GM18502 (cell line): ENCODE data around the gene FGD1.
"Not testable (repeated sequence)": the region's sequence is repeated elsewhere in the genome, so short reads cannot be mapped to it uniquely, and the experiment has no call there.

ENCODE experiments used
- ATAC-seq: cut with Tn5 transposase; IDR thresholded peaks from one replicate; pipeline ENCODE4 v1.9.1; 2021; ENCODE audit warnings: mild to moderate bottlenecking; ENCODE audit not compliant: unreplicated experiment, poor library complexity

The FGD1 gene

DNA sequence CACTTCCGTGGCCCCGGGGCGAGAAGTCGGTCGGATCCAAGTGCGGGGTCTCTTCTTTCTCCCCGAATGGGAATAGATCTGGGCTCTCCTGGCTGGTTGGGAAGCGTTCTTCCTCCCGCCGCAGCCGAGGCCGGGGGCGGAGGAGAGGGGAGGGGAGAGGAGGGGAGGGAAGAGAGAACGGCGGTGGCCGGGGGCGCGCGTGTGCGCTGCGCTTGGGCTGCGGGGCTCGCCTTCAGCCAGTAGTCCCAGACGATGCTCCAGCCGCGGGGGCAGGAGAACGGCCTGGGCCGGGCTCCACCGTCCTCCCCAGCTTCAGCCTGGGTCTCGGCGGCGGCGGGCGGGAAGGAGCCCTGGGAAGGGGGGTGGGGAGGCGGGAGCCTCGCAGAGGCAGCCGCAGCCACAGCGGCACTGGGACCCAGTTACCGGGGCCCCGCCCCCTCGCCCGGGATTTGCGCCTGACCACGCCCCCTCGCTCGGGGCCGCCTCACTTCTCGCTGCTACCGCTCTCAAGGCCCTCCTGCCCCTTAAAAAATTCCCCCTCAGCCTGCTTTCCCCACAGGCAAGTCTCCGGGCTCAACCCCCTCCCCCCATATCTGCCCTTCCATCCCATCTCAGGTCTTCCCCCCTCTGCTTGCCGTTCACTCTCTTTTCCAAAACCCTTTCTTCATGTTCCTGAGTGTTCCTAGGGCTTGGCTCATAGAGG lies at the start of gene FGD1:
Gene FGD1, minus strand, starts transcription at position 421 of the 703 bp plus-strand sequence. CDS start 802 bp downstream, outside the sequence.
- no peak for ATAC-seq

DNA sequence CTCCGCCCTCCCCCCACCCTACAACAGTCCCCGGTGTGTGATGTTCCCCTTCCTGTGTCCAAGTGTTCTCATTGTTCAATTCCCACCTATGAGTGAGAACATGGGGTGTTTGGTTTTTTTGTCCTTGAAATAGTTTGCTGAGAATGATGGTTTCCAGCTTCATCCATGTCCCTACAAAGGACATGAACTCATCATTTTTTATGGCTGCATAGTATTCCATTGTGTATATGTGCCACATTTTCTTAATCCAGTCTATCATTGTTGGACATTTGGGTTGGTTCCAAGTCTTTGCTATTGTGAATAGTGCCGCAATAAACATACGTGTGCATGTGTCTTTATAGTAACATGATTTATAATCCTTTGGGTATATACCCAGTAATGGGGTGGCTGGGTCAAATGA lies 46.2 kb upstream of the FGD1 start:
- not testable (repeated sequence) for ATAC-seq

DNA sequence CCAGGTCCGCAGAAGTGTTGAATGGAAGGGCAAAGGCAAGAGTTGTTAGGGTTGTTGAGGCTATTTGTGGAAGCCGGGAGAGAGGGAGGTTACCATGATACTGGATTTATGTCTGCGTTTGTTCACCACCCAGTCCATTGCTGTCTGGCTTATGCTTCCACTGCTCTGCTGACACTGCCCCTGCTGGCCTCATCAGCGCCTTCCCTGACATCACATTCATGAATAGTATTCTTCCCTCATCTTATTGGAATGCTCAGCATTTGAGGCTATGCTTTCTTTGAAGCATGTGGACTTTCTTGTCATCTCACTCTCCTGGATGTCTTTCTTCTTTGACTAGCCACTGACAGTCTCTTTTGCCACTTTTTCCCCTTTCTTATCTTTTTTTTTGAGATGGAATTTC lies 44.3 kb upstream of the FGD1 start:
- no peak for ATAC-seq

DNA sequence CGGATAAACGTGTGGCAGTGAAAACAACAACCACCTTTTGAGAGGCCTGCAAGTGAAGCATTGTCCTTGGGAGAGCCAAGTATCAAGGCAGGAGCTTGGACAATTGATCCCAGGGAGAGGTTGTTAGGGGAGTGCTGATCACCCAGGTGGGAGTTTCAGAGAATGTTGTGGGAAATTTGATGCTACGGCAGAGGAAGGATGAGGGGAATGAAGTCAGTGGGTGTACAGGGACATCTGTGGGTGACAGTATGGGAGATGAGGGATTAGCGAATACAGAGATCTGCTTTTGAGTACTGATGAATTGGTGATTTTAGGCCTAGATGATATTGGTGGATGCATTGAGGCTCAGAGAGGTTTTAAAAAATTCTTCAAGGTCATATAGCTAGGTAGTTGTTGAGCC lies 38.2 kb upstream of the FGD1 start:
- no peak for ATAC-seq

DNA sequence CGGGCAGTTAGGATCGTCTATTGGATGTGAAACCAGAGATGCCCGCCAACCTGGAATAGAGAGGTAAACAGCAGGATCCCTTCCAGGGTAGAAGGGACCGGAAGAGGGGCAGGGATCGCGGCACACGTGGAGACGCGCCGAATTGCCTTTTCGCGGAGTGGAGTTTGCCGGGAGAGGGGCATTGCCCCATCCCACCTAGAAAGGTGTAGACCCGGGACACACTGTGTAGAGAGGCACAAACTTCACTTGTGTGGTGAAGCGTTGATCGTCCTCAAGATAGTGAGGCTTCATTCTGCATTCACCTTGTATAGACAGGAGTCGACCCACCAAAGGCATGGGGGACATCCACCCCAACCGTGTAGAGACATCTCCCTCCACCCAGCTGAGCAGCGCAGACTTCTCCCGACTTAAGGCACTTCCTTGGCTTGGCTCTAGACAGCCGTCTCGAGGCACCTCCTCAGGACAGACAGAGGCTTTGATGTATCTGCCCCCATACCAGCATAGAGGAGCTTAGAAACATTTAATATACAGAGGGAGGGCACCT lies 34.4 kb upstream of the FGD1 start:
- peak; percentile 42 for ATAC-seq

DNA sequence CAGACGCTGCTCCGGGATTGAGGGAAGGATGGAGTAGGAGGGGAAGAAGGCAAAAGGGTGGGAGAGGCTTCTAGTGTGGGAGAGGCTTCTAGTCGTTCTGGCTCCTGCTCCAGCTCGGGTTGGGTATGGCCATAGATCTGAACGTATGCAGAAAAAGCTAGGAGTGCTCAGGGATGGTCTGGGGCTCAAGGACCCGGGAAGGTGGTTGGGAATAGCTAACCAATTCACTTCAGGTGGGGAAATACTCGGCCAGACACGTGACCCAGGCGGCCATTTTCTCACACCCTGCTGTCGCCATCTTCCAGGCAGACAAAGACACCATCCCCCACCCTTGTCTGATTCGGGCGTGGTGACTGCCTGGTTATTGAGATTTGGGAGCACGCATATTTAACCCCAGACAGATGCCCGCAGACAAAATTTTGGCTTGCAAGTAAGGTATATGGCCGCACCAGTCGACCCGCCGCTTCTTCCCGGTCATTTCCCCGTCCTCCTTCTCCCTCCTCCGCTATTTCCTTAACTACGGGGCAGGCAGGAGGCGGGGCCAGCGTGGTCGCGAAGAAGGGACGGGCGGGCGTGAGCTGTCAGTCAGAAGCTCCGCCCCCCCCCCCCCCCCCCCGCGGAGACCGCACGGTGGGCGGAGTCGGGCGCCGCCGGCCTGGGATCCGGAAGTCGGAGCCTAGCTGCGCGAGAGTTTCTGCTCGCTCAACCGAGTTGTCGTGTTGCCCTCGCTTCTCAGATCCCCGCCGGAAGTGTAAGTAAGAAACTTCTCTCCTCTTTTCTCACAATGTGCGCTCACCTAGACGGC lies 33.7 kb upstream of the FGD1 start, which contains the start of gene GNL3L:
Gene GNL3L, plus strand, starts transcription at position 668 of the 805 bp plus-strand sequence. CDS start 2,348 bp downstream, outside the sequence.
- peak; percentile 83 for ATAC-seq

DNA sequence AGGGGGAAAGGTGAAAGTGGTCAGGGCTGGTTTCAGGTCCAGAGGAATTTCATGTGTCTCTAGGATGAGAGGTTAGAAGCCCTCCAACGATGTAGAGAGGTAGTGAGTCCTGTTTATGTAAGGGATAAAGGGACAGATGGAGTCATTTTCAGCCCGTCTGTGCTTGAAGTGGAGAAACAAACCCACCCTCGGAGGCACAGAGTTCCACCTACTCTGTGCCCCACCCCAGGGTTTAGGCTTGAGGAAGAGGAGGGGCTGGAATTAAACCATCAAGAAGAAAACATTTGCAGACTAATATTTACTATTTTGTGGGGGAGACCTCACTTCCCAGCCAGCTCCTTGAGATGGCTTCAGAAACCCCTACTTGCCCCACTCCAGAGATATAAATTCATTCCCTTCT lies 33.1 kb upstream of the FGD1 start:
- ATAC-seq, result no peak

DNA sequence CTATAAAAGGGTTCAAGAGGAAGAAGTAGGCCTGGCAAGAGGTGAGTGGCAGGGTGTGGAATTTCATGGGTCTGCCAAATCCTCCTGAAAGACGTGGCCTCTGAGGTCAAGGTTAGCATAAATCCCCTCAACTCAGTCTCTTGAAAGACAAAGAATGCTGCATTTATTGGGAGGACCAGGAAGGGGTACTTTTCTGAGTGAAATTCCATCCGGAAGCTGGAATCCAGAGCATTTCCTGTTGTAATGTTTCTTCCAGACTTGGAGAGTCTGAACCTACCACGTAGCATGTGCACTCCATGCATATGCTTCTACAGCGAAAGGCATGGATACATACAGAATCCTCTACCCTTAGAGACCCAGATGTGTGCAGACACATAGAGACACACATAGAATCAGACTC lies 13.4 kb upstream of the FGD1 start:
- no peak for ATAC-seq

DNA sequence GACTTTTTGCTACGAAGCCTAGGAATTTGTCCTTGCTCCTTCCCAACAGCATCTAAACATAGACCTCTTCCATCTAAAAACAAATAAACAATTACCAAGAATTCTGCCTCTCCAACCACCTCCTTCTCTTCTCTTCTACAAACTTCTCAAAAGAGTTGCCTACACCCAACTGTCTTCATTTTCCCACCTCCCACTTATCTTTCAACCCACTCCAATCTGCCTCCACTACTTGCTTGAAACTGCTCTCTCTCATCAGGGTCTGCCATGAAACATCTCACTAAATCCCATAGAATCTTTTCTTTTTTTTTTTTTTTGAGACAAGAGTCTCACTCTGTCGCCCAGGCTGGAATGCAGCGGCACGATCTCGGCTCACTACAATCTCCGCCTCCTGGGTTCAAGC lies 902 bp upstream of the FGD1 start:
- ATAC-seq, result no peak

DNA sequence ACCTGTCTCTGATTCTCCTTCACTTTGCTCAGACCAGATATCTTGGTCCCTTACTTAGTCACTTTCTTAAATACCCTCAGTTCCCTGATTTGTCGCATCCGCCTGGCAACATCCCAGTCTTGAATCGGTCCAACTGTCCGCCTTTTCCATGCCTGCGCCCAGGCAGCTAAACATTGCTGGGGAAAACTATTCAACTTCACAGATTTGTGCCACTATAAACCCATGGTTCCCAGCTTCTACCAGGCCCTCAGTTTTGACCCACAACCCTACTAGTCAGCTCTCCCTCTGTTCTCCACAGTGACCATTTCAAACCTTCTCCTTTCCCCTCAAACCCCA lies 451 bp upstream of the FGD1 start:
- no peak for ATAC-seq

DNA sequence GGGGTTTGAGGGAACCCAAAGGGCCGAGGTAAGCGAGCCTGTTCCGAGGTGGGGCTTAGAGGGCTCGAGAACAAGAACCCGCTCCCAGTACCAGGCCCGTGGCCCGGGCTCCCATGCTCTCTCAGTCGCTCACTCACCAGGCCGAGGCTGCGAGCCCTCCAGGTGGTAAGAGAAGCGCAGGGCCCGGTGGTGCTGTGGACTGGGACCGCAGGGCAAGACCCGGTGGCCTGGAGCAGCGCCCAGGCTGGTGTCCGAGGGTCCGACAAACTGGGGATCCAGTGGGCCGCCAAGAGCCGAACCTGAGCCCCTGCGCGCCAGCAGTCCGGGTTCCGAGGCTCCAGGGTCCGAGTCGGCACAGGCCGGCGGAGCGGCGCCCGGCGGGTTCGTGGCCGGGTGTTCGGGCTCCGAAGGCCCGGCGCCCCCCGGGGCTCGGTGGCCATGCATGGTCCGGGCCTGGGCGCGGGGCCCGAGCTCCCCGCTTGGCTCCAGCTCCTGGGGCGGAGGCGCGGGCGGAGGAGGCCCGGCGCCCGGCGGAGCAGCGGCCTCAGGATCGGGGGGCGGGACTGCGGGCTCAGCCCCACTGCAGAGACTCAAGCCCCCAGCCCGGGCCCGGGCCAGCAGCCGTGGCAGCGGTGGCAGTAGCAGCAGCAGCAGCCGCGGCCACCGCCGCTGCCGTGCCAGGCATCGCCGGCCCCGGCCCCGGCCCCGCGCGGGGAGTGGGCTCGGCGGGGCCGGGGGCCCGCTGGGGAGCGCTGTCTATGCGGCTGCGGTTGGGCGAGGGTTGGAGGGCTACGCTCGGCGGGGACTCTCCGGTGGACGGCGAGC lies 833 bp downstream of the FGD1 start:
- no peak for ATAC-seq

DNA sequence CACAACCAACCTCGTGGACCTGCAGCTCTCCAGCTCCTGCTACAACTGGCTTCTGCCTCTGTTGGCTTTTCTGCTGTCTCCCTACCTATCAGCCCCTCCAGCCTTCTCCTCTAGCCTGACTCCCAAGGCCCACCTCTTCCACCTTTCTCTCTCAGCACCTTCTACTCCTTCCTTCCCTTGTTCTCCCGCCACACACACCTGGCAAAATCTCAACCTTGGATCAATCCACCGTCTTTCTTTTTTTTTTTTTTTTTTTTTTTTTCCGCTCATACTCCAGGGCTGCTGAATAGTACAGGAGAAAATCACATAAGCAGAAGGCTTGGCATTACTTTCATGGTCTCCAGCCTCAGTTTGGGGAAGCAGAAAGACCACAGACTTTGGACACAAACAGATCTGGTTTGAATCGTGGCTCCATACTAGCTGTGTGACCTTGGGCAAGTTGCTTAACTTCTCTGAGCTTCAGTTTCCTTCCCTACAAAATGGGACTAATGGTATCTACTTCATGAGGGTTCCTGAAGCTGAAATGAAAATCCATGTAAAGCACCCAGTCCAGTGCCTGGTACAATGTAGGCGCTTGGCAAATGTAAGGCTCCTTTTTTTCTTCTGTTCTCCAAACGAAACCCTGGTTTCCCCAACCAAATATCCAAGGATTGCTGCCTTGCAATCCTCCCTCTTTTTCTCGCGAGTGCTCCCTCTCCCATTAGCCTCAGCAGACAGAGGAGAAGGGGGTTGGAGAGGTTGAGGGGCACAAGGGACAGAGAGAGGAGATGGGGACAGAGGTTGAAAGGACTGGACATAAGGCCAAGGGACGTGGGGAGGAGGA lies 1.7 kb downstream of the FGD1 start:
- ATAC-seq, result no peak

DNA sequence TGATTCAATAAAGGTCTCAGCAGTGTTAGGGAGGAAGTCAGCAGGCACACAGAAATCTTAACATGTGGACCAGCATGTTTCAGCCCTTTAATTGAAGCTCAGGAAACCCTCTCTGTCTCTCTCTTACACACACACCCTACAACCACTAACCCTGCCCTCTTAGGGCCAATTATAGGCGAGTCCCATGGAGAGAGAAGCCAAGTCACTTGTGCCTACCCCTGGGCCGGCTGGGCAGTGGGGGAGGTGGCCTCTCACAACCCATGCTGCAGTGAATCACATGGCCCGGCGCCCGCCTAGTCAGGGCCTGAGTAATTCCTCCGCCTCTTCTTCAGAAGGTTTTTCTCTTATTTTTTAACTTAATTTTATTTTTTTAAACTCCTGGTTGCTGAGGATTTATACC lies 3.7 kb downstream of the FGD1 start:
- ATAC-seq, result no peak

DNA sequence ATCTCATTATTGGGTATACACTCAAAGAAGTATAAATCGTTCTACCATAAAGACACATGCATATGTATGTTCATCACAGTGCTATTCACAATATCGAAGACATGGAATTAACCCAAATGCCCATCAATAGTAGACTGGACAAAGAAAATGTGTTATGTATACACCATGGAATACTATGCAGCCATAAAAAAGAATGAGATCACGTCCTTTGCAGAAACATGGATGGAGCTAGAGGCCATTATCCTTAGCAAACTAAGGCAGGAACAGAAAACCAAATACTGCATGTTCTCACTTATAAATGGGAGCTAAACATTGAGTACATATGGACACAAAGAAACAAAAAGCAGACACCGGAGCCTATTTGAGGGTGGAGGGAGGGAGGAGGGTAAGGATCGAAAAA lies 6.2 kb downstream of the FGD1 start:
- ATAC-seq, result not testable (repeated sequence)

DNA sequence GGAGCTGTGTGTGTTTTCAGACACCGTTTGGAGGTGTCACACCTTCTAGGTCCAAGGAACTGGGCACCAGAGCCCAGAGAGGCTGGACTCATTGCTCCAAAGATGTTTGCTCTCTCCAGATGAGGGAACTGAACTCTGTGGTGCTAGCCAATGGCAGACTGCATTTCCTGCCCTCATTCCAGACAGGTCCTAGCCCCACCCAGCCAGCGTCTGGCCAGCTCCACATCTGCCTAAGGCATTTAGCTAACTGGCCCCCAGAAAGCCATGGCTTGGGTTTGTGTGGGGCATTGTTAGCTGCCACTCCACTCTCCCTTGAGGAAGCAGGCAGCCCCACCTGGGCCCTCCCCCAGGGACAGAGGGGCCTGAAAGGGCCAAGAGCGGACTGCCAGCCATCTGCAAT lies 11.4 kb downstream of the FGD1 start:
- no peak for ATAC-seq

DNA sequence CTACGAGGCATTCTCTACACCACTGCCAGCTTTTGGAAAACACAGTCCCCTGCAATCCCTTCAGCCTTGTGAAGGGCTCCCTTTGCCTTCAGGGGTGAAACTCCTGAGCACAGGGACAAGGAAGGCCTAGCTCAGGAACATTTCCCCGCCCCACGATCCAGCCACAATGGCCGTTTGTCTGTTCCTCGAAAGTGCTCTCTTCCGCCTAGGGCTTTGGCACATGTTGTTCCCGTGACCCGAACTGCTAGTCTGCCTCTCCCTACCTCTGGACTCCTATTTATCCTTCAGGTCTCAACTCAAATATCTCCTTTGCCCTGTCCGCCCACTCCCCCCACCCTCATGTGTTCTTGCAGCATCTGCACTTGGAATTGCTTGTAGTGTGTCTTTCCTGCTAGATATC lies 12.1 kb downstream of the FGD1 start:
- no peak for ATAC-seq

DNA sequence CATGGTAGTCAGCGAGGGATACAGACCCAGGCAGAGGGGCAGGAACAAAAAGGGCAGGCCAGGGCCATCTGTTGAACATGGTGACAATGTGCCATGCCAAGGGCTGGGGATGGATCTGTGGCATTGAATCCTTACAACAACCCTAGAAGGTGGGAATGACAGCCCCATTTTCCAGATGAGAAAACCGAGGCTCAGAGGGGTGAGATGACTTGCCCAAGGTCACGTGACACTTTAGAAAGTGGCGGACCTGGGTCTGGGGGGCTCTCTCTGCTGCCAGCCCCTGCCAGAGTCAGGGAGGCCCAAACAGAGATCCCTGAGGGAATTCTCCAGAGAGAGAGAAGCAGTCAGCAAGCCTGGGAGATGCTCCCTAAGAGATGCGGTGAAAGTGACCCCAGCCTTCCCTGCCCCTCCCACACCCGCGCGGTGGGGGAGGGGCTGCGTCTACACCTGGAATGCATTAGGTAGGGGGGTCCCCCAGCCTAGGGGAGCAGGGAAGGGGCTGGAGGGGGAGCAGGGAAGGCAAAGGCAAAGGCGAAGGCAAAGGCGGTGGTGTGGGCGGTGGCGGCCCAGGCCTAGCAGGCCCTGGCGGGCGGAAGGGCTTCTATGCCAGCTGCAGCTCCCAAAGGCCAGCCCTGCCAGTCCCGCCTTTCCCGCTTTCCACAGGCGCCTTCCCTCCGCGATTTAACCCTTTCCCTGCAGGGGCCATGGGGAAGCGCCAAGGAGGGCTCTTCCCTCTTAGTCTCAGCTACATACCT lies 13.0 kb downstream of the FGD1 start:
- no peak for ATAC-seq

DNA sequence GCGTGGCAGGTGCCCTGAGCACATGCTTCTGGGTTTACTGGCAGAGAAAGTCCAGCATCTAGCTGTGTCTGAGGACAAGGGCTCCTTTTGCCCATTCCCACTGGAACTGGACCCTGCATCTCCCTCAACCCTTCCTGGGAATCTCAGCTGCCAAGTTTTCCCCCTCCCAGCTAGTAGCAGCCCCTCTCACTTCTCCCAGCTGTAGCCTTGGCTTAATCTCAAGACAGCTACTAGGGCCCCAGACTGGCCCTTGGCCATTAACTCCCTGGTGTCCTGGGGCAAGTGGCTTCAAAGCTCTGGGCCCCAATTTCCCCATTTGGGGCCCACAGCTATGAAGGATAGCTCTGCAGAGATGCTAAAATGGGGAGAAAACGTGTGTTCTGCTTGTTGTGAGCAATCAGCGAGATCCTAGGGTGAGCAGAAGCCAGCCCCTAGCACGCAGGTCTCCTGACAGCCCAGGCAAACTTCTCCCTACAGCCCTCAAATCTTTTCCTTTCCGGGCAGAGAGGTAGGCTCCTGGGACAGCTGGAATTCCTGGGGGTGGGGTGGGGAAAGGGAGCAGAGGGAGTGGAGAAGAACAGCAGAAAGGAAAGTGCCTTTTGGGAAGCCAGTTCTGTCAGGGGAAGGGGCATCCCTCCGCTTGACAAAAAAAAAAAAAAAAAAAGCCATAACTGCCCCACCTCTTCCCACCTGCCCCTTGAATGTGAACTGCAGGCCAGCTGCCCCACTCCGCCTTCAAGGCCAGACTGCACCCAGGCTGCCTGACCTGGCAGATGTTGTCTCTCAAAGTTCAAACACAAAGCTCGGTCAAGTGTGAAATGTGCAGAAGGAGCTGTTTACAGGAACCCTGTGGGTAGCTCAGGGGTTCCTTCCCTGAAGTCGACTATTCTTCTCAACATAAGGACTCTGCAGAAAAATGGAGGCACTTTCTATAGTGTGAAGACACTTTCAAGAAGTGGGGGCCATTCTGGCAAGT lies 16.6 kb downstream of the FGD1 start:
- ATAC-seq, result no peak
